NCI-H2196 (cell line): ENCODE data around the gene RIC8A.
"Not testable (repeated sequence)": the region's sequence is repeated elsewhere in the genome, so short reads cannot be mapped to it uniquely, and the experiment has no call there.

Experiments used
- DNase-seq: peaks from one replicate; lab custom pipeline; 2025; ENCODE audit not compliant: unreplicated experiment; lab: John Stamatoyannopoulos, UW

The RIC8A gene

DNA sequence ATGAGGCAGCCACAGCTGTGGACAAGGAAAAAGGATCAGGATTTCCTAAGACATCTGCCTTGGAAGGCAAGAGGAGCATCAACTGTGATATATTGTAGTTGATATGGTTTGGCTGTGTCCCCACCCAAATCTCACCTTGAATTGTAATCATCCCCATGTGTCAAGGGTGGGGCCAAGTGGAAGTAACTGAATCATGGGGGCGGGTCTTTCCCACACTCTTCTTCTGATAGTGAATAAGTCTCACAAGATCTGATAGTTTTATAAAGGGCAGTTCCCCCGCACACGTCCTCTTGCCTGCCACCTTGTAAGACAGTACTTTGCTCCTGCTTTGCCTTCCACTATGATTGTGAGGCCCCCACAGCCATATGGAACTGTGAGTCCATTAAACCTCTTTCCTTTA lies 10.2 kb downstream of the RIC8A start:
- DNase-seq = no peak

DNA sequence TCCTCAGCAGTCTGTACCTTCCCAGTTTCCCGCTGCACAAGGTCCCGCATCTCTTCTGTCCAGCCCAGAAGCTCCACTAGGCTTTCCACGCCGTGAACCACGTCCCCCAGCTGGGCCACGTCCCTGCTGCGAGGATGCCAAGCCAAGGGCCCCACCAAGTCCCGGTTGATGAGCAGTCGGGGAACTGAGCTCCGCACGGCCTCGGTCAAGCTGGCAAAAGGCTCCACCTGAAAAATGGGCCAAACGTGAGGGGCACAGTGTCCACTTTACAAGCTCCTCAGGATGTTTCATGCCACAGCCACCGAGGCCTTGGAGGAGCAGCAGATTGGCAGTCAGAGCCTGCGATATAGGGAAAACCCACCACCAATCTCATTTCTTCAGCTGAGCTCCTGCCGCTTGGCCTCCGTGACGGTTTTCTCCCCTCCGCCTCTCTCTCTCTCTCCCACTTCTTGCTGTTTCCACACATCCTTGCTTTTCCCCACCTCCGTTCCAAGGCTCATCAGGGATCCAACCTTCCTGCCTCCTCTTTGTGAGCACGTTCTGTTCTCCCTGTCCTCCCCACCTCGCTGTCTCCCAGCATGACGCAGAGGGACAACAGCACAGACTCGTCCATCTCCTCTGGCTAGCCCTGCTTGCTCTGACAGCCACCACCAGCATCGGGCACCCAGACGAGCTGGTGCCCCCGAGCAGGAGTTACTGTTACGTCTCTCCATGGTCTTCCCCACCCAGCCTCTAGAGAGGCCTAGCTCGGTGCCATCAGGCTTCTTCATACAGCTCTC lies 11.5 kb downstream of the RIC8A start:
- no peak for DNase-seq

DNA sequence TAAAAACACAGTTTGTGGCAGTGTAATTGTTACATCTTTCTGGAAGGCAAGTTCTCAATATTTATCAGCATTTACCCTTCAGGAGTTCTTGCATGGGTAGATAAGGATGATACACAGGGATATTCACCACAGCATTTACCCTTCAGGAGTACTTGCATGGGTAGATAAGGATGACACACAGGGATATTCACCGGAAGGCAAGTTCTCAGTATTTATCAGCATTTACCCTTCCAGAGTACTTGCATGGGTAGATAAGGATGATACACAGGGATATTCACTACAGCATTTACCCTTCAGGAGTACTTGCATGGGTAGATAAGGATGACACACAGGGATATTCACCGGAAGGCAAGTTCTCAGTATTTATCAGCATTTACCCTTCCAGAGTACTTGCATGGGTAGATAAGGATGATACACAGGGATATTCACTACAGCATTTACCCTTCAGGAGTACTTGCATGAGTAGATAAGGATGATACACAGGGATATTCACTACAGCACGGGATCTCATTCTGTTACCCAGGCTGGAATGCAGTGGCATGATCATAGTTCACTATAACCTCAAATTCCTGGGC lies 13.2 kb downstream of the RIC8A start:
- not testable (repeated sequence) for DNase-seq

DNA sequence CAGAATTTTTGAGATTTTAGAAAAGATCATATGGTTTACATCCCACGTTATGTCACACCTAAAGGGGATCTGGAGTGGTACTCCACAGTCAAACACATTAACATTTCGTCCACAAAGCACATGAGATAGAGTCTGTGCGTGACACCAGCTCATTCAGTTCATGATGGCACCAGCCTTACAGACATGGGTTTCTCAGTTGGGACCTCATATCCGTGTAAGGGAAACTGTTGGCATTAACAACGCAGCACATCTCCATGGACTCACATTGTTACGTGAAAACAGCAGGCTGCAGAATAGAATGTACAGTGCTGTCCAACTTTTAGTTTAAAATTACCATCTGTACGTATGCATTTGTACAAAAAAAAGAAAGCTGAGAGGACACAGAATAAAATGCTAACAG lies 14.0 kb downstream of the RIC8A start:
- no peak for DNase-seq

DNA sequence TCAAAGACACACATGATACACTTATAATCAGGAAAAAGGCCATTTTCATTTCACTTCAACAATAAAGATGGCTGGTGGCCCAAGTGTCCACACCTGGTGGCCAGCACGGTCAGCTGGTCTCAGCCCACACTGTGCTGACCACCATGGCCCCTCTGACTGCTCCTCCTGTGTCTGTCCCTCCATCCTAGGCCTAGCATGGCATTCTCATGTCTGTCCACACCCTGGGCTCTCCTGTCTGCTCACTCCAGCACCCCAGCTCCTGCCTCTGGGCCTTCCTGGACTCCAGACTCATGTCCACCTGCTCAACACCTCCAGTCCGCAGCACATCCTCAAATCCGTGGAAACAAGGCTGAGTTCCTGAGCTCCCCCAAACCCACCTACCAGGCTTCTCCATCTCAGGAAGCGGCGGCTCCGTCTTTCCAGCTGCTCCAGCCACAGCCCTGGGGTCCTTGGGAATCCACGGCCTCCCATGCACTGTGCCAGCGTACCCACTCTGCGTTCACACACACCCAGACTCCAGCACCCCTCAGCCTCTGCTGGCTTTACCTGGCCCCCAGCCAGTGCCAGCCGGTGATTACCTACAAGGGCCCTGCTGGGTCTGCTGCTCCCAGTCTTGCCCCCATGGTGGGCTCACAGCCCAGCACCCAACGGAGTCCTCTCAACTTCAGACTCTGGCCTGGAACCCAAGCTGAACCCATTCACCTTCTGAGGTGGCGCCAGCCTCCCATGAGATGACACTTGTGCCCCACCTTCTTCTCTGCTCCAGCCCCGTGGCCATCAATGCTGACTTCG lies 14.7 kb downstream of the RIC8A start:
- DNase-seq = no peak

DNA sequence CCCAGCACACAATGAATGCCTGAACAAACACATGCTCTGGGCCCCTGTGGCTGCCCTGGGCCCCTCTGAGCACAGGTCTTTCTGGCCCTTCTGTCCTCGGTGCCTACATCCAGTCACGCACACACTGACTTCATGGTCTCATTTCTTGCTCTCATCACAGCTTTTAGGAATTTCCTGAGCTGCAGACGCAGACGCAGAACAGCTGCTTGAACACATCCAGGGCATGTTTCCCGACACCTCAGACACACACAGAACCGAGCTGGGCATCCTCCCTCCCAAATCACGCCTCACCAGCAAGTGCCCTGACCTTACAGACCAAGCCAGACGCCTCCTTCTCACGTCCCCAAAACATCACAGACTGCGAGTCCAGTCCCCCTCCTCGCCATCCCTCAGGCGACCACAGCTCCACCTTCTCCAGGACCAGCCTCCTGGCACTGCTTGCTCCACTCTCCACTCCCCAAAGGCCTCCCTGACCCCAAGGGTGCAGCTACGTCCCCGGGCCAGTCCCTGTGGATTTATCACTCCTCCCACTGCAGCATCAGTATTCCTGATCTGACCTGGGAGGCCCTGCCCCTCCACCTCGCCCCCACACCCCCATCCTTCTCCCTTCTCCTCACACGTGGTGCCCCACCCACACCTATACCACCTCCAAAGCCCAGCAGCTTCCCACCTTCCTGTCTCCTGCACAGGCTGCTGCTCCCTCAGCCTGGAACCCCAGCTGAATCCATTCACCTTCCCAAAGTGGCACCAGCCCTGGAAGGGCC lies 15.7 kb downstream of the RIC8A start:
- DNase-seq = no peak

DNA sequence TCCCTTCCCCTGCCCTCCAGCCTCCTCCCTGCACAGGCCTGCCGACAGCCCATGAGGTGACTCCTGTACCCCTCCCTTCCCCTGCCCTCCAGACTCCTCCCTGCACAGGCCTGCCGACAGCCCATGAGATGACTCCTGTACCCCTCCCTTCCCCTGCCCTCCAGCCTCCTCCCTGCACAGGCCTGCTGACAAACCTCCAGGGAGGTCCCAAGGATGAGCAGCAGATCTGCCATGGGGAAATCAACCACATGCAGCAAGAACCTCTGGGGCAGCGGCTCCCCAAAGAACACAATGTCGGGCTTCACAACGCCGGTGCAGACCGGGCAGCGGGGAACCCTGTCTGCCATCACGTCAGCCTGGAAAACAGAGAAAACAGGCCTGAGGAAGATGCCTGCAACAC lies 16.4 kb downstream of the RIC8A start:
- no peak for DNase-seq

DNA sequence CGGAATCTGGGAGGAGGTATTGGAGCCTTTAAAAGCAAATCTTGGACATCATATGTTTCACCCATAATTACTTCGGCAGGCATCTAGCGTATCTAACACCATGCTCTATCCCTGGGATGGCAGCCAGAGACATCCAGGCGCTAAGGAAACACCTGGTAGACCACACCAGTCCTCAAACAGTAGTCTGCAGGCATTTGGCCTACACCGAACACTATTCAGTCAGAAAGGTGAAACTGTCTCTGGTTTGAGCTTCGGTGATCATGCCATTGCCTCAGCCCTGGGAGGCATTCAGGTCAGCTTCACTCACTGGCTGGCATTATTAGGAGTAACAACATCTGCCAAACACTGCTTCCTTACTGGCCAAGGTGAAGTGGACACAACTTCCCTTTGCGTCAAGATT lies 16.9 kb downstream of the RIC8A start:
- no peak for DNase-seq

DNA sequence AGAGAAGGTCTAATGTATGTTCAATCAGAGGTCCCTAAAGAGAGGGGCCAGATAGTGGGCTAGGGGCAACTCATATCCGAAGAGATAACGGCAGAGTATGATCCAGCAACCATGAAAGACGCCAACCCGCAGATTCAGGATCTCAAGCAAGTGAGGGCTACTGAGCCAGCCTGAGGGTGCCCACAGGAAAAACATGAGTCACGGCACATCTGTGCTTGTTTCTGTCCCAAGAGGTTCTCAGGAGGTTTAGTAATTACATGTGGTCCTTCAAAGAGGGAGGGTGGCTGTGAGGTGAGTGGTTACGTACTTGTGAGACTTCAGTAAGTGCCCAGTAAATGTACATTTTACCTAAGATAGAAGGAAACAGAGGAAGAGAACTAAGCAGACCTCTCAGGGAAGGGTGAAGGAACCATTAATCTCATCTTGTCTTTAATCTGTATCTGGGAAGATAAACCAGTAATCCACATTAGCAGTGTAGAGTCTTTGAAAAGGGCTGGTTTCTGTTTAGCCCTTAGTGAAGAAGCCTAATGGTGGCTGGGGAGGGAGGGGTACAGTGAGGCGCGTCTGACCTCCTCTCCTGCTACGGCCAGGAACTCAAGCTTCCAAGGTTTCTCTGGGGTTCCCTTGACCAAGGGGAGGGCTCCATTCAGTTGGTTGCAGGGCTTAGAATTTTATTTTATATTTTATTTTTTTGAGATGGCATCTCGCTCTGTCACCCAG lies 18.4 kb downstream of the RIC8A start:
- no peak for DNase-seq

DNA sequence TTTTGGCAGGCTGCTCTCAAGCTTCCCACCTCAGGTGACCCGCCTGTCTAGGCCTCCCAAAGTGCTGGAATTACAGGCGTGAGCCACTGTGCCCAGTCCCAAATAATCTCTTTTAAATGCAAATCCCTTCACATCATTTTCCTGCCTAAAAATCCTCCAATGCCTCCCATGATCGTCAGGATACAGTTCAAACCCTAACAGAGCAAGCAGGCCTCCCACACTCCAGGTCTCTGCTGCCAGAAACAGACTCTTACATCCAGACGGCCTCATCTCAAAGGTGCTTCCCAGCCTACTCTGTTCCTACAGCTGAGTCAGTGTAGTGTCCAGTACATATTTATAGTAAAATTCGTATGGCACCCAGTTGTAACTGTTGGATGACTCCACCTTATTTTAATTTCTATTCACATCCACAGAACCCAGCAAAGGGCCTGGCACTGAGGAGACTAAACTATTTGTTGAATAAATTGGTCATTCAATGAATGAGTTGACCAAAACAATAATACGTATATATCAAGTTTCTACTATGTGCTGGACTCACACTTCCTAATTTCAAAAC lies 20.4 kb downstream of the RIC8A start:
- no peak for DNase-seq

DNA sequence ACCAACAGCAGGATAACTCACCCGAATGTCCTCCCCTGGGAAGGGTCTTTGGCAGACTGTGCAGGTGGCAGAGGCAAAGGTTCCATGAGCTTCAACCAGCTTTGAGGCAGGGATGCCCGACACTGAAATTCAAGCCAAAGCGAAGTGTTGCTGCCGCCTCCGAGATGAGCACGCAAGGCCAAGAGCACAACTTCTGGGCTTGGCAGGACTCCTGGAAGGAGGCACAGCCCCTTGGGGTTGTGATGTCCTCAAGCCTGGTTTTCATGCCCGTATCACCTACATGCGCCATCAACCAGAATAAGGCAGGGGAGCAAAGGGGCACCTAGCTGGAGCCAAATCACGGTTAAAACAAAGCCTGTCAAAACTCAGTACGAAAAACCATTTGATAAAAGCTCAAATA lies 22.9 kb downstream of the RIC8A start:
- DNase-seq = no peak

DNA sequence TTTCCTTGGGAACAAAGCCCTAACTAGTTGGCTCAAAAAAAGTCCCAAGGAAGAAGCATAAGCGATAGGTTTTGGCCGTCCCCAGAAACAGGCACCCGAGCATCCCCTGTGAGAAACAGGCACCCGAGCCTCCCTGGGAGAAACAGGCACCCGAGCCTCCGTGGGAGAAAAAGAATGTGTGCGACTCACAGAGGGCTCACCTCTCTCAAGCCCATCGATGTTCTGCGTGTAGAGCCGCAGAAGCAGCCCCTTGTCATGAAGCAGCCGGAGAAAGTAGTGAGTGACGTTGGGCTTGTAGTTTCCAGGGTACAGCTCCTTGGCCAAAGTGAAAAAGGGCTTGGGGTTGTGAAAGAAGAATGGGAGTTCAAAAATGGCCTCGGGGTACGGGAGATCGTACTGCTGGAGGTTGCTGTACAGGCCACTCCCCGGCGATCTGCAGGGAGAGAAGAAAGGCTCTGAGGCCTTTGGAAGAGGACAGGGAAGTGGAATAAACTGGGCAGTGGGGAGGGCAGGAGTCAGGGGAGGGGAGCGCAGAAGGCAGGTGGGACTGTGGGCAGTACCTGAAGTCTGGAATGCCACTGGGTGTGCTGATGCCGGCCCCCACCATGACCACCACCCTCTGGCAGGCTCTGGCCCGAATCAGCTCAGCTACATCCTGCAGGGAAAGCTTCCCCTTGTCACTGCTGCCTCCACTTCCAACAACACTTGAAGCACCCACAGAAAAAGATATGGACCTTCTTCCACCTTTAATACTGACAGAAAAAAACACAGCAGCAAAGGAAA lies 25.5 kb downstream of the RIC8A start:
- no peak for DNase-seq

DNA sequence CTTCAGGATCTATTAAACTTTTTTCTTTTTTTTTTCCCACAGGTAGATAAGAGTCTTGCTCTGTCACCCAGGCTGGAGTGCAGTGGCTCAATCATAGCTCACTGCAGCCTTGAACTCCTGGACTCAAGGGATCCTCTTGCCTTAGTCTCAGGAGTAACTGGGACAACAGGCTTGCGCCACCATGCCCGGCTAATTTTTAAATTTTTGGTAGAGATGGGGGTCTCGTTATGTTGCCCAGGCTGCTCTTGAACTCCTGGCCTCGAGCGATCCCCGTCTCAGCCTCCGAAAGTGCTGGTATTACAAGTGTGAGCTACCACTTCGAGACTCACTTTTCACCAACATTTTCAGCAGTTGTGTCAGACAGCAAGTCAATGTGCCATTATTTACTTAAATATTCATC lies 27.7 kb downstream of the RIC8A start:
- DNase-seq = no peak

DNA sequence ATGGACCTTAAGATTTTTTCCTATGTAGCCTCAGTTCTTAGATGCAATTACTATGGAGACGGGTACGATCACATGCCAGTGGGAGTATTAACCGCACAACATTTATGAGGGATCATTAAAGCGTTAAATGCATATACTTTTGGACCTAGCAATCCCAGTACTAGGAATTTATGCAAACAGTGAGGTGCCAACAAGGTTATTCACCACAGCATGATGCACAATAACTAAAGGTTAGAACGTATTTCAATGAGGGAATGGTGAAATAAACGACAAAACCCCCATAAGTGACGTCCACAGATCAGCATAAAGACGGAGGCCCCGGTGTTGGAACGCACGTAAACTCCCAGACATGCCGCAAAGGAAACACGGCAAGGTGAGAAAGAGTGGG lies 28.1 kb downstream of the RIC8A start:
- no peak for DNase-seq

DNA sequence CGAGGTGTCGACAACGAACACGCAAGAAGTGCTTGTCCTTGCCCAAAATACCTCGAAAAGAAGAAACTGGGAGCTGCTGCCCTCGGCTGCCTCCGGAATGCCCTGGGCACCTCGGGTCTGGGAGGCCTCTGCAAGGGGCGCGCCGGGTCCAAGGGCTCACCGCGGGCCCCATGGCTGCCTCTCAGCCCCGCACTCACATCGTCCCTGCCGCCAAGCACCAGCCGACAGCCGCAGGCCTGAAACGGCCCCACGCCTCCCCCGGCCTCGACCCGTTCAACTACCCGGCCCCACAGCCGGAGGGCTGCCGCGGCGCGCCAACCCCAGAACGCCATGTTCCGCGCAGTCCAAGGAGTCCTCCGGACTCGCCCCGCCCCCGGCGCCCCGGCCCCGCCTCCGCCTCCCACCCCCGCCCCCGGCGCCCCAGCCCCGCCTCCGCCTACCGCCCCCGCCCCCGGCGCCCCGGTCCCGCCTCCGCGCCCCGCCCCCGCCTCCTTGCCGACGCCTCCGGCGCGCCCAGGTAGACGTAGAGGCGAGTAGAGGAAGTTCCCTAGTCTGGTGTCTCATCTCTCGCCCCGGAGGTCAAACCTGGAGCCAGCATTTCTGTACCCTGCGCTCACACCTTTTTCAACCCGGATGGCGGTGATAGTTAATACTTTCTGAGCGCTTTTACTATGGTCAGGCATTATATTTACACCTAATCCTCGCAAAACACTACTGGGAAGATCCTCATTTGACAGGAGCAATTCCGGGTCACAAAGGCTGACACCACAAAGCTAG lies 28.7 kb downstream of the RIC8A start, which contains the start of gene SIRT3:
SIRT3 (minus strand) TSS at position 346 of the 777 bp plus-strand sequence; CDS start at position 332, 14 bp downstream.
- DNase-seq = peak; percentile 87

DNA sequence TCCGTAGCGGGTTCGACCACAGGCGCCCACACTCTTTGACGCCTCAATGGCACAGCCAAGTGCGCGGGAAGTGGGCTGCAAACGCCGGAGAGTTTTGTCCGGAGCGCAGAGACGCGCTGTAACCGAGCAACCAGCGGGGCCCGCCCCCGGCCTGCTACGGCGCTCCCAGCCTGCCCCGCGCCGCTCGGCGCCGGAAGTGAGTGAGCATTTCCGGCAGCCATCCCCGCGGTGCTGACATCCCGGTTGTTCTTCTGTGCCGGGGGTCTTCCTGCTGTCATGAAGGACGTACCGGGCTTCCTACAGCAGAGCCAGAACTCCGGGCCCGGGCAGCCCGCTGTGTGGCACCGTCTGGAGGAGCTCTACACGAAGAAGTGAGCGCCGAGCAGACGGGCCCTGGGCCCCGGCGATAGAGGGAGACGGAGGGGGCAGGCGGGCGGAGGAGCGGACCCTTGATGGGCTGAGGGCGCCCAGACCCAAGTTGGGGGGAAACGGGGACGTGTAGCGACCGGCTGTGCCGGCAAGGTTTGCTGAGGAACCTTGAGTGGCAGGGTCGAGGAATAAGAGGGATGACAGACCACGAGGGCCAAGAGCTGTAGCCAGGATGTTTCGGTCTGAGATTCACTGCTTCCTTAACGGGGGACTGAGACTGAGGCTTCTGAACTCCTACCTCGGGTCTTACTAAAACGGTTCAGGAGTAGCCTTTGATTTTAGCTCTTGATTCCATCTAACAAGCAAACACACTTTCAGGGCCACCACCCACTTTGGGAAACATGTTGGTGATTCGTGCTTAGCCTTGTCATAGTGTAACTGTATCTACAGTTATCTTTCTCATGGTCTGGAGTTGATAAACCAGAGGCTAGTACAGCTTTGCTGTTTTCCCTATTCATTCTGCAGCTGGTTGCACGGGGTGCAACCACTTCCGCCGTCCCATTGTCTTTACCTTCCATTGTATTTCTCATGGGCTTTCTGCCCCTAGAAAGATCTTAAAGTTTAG lies 29.6 kb downstream of the RIC8A start, which contains the start of gene PSMD13:
PSMD13 (plus strand) TSS at position 203 of the 994 bp plus-strand sequence; CDS start at position 277, 74 bp downstream.
- peak; percentile 91 for DNase-seq

DNA sequence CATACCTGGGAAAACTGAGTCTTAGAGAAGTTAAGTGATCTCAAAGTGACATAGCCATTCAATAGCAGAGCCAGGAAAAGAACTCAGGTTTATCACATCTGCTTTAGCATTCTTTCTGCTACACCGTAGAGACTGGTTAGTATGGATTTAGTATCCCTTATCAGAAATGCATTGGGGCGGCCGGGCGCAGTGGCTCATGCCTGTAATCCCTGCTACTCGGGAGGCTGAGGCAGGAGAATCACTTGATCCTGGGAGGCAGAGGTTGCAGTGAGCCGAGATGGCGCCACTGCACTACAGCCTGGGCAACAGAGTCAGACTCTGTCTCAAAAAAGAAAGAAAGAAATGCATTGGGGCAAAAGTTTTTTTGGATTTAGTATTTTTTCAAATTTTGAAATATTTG lies 30.8 kb downstream of the RIC8A start:
- DNase-seq = not testable (repeated sequence)
